A673 (cell line): Measurements from ENCODE around the gene MYO1E.

Experiments used
- EZH2 ChIP-seq: fragments of 200-600 bp; sonication (generic); IDR thresholded peaks from 2 replicates; pipeline ENCODE4 v1.6.1; 2017; ENCODE audit warnings: borderline replicate concordance, low read depth, mild to moderate bottlenecking, mixed read lengths, antibody characterized with exemption, low read length; ENCODE audit not compliant: poor library complexity, severe bottlenecking
- TF ChIP-seq, protein P1 (sequence below): fragments of 300-800, 200-600 bp; sonication (generic); conservative IDR thresholded peaks from 2 replicates; pipeline ENCODE4 v1.5.1; 2017; ENCODE audit warnings: low read depth, mild to moderate bottlenecking, antibody characterized with exemption, low read length, moderate library complexity, mixed read lengths

DNA sequence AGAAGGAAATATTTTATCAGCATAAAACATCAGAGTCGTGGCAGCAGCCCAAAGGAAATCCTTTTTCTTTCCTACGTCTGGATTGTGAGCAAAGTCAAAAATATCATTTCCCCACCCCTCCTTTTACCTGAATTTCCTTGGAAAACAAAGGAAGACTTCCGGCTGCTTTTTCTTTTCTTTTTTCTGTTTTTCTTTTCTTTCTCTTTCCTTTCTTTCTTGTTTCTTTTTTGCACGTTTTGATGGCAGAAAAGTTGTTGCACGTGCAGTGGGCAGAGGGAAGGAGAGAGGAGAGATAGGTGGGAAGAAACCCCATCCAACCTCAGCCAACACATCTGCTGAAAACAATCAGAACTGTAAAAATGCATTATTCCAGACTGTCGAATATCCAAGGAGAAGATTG lies 544 bp upstream of the MYO1E start:
- TF ChIP-seq, protein P1, sequence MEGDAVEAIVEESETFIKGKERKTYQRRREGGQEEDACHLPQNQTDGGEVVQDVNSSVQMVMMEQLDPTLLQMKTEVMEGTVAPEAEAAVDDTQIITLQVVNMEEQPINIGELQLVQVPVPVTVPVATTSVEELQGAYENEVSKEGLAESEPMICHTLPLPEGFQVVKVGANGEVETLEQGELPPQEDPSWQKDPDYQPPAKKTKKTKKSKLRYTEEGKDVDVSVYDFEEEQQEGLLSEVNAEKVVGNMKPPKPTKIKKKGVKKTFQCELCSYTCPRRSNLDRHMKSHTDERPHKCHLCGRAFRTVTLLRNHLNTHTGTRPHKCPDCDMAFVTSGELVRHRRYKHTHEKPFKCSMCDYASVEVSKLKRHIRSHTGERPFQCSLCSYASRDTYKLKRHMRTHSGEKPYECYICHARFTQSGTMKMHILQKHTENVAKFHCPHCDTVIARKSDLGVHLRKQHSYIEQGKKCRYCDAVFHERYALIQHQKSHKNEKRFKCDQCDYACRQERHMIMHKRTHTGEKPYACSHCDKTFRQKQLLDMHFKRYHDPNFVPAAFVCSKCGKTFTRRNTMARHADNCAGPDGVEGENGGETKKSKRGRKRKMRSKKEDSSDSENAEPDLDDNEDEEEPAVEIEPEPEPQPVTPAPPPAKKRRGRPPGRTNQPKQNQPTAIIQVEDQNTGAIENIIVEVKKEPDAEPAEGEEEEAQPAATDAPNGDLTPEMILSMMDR: no peak
- TF ChIP-seq EZH2: no peak
